Measurements from ENCODE around the gene MUC3A.
"Not testable (repeated sequence)": the region's sequence is repeated elsewhere in the genome, so short reads cannot be mapped to it uniquely, and the experiment has no call there.

MUC3A gene, protein sequence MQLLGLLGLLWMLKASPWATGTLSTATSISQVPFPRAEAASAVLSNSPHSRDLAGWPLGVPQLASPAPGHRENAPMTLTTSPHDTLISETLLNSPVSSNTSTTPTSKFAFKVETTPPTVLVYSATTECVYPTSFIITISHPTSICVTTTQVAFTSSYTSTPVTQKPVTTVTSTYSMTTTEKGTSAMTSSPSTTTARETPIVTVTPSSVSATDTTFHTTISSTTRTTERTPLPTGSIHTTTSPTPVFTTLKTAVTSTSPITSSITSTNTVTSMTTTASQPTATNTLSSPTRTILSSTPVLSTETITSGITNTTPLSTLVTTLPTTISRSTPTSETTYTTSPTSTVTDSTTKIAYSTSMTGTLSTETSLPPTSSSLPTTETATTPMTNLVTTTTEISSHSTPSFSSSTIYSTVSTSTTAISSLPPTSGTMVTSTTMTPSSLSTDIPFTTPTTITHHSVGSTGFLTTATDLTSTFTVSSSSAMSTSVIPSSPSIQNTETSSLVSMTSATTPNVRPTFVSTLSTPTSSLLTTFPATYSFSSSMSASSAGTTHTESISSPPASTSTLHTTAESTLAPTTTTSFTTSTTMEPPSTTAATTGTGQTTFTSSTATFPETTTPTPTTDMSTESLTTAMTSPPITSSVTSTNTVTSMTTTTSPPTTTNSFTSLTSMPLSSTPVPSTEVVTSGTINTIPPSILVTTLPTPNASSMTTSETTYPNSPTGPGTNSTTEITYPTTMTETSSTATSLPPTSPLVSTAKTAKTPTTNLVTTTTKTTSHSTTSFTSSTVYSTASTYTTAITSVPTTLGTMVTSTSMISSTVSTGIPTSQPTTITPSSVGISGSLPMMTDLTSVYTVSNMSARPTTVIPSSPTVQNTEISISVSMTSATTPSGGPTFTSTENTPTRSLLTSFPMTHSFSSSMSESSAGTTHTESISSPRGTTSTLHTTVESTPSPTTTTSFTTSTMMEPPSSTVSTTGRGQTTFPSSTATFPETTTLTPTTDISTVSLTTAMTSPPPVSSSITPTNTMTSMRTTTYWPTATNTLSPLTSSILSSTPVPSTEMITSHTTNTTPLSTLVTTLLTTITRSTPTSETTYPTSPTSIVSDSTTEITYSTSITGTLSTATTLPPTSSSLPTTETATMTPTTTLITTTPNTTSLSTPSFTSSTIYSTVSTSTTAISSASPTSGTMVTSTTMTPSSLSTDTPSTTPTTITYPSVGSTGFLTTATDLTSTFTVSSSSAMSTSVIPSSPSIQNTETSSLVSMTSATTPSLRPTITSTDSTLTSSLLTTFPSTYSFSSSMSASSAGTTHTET (N-terminal part only)

DNA sequence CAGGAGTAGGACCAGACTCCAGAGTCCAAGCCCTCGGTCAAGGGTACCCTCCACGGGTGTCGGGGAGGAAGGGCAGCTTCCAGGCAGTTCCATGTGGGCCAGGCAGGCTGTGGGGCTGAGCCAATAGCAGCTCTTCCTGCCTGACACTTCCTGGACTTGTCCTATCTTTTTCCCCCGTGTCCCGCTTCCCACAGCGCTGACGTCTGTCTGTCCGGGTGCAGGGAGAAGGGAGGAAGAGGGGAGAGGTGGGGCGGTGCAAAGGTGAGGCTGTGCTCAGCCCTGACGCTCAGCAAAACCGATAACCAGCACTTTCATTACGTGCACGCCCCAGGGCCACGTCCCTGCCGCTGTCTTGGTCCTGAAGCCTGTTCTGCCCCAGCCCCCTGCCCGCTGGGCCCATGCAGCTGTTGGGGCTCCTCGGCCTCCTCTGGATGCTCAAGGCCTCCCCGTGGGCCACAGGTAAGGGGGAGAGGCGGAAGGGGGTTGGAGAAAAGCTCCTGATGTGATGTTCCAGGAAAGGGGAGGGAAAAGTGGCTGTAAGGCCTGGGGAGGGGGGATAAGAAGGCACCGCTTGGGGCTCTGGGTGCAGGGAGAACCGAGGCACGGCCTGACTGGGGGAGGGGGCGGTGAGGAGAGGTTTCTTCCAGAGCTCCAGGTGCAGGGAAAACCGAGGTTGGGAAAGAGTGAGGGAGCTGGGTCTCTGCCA lies at the start of gene MUC3A:
Gene MUC3A (plus strand): TSS at position 308 of the 706 bp plus-strand sequence. CDS start 91 bp downstream, at position 399.
- no peak for DNase-seq (ENCODE audit: low read depth)
- no peak within 1 kb of the TSS for H3K4me3 ChIP-seq (ENCODE audit: control insufficient read depth, low read depth, low read length)
- TF ChIP-seq, protein P1, sequence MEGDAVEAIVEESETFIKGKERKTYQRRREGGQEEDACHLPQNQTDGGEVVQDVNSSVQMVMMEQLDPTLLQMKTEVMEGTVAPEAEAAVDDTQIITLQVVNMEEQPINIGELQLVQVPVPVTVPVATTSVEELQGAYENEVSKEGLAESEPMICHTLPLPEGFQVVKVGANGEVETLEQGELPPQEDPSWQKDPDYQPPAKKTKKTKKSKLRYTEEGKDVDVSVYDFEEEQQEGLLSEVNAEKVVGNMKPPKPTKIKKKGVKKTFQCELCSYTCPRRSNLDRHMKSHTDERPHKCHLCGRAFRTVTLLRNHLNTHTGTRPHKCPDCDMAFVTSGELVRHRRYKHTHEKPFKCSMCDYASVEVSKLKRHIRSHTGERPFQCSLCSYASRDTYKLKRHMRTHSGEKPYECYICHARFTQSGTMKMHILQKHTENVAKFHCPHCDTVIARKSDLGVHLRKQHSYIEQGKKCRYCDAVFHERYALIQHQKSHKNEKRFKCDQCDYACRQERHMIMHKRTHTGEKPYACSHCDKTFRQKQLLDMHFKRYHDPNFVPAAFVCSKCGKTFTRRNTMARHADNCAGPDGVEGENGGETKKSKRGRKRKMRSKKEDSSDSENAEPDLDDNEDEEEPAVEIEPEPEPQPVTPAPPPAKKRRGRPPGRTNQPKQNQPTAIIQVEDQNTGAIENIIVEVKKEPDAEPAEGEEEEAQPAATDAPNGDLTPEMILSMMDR (IDR thresholded peaks at IDR 0.05; ENCODE audit: control insufficient read depth, insufficient read depth, low read depth, low read length, missing control alignments), result no peak

GRCh38 chr7:100900978-100901377 lies 48.4 kb upstream of the MUC3A start:
- H3K4me3 ChIP-seq (ENCODE audit: control insufficient read depth, low read depth, low read length), result no peak overlapping the region
- no peak for DNase-seq (ENCODE audit: low read depth)
- TF ChIP-seq, protein P1 (IDR thresholded peaks at IDR 0.05; ENCODE audit: control insufficient read depth, insufficient read depth, low read depth, low read length, missing control alignments), result no peak

GRCh38 chr7:100901921-100902332 lies 47.4 kb upstream of the MUC3A start:
- TF ChIP-seq, protein P1 (IDR thresholded peaks at IDR 0.05; ENCODE audit: control insufficient read depth, insufficient read depth, low read depth, low read length, missing control alignments), result no peak
- DNase-seq (ENCODE audit: low read depth), result no peak
- no peak overlapping the region for H3K4me3 ChIP-seq (ENCODE audit: control insufficient read depth, low read depth, low read length)

DNA sequence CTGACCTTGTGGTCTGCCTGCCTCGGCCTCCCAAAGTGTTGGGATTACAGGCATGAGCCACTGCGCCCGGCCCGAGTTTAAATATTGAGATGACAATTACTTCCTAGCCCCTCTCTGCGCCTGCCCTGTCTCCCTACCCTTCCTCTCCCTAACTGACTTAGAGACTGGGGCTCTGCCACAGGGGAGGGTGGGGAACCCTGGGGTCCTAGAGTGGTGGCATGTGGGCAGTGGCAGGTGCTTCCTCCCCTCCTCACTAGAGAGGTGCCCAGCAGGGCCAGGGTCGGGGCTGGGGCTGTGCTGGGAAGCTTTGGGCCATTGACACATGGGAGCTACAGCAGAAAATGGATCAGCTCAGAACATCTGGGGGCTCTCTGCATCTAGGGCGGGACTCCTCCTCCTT lies 46.7 kb upstream of the MUC3A start:
- no peak for DNase-seq (ENCODE audit: low read depth)
- no peak overlapping the region for H3K4me3 ChIP-seq (ENCODE audit: control insufficient read depth, low read depth, low read length)
- TF ChIP-seq, protein P1 (IDR thresholded peaks at IDR 0.05; ENCODE audit: control insufficient read depth, insufficient read depth, low read depth, low read length, missing control alignments), result no peak

GRCh38 chr7:100908512-100908911 lies 40.8 kb upstream of the MUC3A start:
- DNase-seq (ENCODE audit: low read depth), result no peak

GRCh38 chr7:100910443-100910842 lies 38.9 kb upstream of the MUC3A start:
- not testable (repeated sequence) for H3K4me3 ChIP-seq (ENCODE audit: control insufficient read depth, low read depth, low read length); DNase-seq (ENCODE audit: low read depth)

More at GRCh38 chr7:100908512-100908911, 40.8 kb upstream of the MUC3A start:
- no peak overlapping the region for H3K4me3 ChIP-seq (ENCODE audit: control insufficient read depth, low read depth, low read length)
- TF ChIP-seq, protein P1 (IDR thresholded peaks at IDR 0.05; ENCODE audit: control insufficient read depth, insufficient read depth, low read depth, low read length, missing control alignments), result no peak
